AG09319 (cell line): ENCODE data around the gene ZNF236.

ENCODE experiments used
- DNase-seq: peaks from one replicate; pipeline ENCODE4 v3.0.0-alpha.2; 2010; ENCODE audit warnings: low read depth; ENCODE audit errors: extremely low read depth
- TF ChIP-seq, protein P1 (sequence below): IDR thresholded peaks from 2 replicates; pipeline ENCODE4 v1.5.1; 2011; ENCODE audit warnings: low read depth, mild to moderate bottlenecking, inconsistent platforms, low read length, moderate library complexity

The ZNF236 gene

DNA sequence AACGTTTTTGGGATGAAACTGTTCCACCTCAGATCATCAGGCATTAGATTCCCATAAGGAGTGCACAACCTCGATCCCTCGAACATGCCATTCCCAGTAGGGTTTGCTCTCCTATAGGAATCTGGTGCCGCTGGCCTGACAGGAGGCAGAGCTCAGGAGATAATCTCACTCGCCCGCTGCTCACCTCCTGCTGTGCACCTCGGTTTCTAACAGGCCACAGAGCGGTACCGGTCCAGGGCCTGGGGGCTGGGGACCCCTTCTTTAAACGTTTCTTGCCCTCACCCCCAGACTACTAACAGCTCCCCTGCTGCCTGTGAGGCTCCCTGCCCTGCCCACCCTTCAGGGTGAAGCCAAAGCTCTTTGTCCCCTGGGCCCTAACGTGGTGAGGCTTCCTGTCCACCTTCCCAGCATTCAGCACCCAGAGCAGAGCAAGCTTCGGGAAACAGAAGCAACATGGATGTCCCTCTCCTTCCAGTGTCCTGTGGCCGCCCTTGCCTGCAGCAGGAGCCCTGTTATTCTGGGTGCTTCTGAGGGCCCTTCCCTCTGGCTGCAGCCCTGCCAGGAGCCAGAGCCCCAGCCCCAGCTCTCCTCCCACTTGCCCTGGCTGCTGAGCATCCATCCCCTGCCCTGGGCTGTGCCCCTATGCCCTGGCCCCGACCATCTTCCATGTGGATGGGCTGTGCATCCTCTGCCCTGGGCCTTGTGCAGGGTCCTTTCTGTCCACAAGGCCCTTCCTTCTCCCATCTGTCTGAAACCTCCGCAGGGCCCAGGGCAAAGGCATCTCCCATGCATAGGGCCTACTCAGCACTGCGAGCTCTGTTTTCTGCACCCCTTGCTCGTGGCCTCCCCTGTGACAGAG lies 170.1 kb downstream of the ZNF236 start:
- TF ChIP-seq, protein P1, sequence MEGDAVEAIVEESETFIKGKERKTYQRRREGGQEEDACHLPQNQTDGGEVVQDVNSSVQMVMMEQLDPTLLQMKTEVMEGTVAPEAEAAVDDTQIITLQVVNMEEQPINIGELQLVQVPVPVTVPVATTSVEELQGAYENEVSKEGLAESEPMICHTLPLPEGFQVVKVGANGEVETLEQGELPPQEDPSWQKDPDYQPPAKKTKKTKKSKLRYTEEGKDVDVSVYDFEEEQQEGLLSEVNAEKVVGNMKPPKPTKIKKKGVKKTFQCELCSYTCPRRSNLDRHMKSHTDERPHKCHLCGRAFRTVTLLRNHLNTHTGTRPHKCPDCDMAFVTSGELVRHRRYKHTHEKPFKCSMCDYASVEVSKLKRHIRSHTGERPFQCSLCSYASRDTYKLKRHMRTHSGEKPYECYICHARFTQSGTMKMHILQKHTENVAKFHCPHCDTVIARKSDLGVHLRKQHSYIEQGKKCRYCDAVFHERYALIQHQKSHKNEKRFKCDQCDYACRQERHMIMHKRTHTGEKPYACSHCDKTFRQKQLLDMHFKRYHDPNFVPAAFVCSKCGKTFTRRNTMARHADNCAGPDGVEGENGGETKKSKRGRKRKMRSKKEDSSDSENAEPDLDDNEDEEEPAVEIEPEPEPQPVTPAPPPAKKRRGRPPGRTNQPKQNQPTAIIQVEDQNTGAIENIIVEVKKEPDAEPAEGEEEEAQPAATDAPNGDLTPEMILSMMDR: no peak
- no peak for DNase-seq

DNA sequence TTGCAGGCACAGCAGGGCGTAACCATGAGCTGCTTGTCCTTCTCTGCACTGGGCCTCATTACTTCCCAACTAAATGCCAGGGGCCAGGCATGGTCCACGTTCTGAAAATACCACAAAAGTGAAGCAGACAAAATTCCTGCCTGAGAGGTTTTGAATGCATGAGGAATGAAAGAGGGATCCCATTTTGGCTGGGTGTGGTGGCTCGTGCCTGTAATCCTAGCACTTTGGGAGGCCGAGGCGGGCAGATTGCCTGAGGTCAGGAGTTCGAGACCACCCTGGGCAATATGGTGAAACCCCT lies 170.7 kb downstream of the ZNF236 start:
- no peak for DNase-seq
- TF ChIP-seq, protein P1: no peak

DNA sequence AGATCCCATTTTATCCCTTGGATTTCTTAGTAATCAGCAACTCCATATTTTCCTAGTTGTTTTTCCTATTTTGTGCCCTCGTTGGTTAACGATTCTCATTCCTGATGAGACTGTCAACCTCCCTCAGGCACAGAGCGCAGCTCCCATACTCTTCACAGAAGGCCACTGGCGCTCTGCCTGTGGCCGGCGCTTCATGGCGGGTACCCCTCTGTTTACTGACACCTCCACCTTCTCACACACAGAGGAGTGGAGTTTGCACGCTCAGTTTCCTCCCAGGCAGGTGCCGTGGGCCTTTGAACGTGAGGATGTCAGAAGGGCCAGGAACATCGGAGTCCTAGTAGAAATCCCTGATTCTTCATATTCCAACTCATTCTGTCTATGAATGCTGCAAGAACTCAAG lies 171.2 kb downstream of the ZNF236 start:
- DNase-seq: no peak
- TF ChIP-seq, protein P1: no peak

DNA sequence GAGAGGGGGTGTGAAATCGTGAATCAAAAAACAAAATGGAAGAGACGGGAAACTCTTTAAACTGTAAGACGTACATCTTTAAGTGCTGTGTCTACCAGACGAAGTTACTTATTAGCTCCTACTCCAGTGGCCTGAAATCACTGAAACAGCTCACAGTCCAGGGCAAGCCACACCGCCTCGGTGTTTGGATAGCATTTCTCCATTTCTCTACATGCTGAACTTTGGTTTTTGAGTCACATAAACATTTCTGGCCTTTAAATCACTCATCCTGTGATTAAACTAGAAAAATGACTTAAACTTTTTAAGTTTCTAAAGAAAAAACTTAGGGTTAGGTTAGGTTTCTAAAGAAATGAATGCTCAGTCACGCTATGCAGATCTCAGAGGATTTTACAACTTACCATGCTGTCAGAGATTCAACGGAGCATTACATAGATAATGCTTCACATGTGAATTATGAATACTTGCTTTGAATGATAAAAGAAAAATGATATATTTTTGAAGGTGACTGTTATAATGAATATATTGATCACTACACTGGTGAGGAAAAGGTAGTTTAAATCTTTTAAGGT lies 171.8 kb downstream of the ZNF236 start:
- TF ChIP-seq, protein P1: no peak

DNA sequence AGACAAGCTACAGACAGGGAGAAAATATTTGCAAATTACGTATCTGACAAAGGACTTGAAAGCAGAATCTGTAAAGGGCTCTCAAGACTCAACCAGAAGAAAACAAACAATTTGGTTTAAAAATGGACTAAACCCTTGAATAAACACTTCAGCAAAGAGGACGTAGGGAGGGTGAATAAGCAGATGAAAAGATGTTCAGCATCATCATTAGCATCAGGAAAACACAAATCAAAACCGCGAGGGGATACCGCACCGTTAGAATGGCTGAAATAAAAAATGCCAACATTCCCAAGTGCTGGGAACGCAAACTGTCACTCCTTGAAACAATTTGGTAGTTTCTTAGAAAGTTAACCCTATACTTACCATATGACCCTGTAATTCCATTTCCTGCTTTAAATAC lies 173.5 kb downstream of the ZNF236 start:
- no peak for DNase-seq
- TF ChIP-seq, protein P1: no peak

More for the DNA sequence above, 171.8 kb downstream of the ZNF236 start:
- no peak for DNase-seq

DNA sequence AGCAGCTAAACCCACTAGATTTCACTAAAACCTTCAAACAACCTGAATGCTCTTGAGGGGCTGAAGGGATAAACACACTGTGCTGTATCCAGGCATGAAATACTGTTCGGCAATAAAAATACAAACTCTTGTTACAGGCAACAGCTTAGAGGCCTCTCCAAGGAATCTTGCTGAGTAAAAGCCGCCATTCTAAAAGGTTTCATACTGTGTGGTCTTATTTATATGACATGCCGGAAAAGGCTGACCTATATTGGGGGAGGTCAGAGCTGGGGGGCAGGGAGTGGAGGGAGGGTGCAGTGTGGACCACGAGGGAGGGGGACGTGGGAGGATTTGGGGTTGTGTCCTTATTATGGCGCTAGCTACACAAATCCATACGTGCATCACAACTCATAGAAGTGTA lies 174.1 kb downstream of the ZNF236 start:
- TF ChIP-seq, protein P1: no peak
- DNase-seq: no peak

DNA sequence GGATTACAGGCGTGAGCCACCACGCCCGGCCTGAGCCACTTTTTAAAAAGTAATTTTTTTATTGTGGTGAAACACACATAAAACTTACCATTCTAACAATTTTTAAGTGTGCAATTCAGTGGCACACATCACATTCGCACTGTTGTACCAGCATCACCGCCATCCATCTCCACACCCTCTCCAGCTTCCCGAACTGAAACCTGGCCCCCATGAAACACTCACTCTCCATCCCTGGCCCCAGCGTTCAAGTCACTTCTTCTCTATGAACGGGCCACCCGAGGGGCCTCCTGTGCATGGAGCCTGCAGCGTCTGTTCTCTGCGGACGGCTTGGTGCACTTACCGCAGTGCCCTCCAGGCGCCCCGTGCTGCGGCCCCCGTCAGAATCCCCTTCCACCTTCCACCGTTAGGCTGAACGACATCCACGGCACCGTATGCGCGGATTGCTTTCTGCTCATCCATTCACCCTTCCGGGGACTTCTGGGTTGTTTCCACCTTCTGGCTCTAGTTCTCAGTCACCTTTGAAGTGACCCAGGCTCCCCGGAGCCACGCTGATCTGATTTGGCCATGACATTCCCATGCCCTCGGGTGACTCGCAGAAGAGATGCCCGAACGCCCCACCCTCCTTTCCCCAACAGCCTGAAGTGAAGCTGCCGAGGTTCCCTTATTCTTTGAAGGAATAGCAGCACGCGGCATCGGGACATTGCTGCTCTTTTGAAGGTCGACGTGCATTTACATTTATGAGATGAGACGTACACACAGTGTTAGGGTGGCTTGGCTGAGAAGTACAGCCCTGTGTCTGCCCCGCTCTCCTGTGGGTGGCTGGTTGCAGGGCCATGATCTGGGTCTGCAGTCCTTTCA lies 175.8 kb downstream of the ZNF236 start:
- DNase-seq: no peak
- TF ChIP-seq, protein P1: no peak
